Panc1 (cell line): ENCODE results near the gene DTD1. TPM values are rescaled to one million over a fixed set of nuclear protein-coding genes. Genes with fewer than 3 reads are reported as not detected.

Experiments used
- ATAC-seq: fragments of 200-7000 bp; cut with Tn5 transposase; 2 replicates; pipeline ENCODE4 v1.9.1; 2020; ENCODE audit warnings: mild to moderate bottlenecking, moderate library complexity
- BruUV-seq: library from RNA; stranded (reverse); fragments of 400-500 nt; replicated peaks from 2 replicates; lab custom pipeline; 2021; lab: Mats Ljungman, UMichigan
- CTCF ChIA-PET: fragments of 300-600 bp; sonication (Branson Sonifier 250); formaldehyde crosslinking; loops from one replicate; lab custom pipeline; 2022; ENCODE audit warnings: antibody characterized with exemption; lab: Charles Lee
- POLR2A ChIA-PET: fragments of 300-600 bp; sonication (Branson Sonifier 250); formaldehyde crosslinking; loops from one replicate; lab custom pipeline; 2022; ENCODE audit warnings: antibody characterized with exemption; lab: Charles Lee
- DNase-seq: peaks from one replicate; pipeline ENCODE4 v3.0.0-alpha.2; 2010; ENCODE audit warnings: low read depth, low spot score
- H3K27ac ChIP-seq: 2 replicates; pipeline ENCODE4 v1.5.1; 2011; ENCODE audit warnings: mild to moderate bottlenecking, low read length, inconsistent platforms
- H3K27me3 ChIP-seq: fragments of 200-500 bp; sonication (Bioruptor generic); 2 replicates; pipeline ENCODE4 v1.6.0; 2014; ENCODE audit warnings: low read length, inconsistent platforms; ENCODE audit not compliant: control insufficient read depth, insufficient read depth
- H3K36me3 ChIP-seq: fragments of 200-500 bp; sonication (Bioruptor generic); 2 replicates; pipeline ENCODE4 v1.5.1; 2014; ENCODE audit warnings: inconsistent platforms, mild to moderate bottlenecking, low read length, moderate library complexity; ENCODE audit not compliant: control insufficient read depth, insufficient read depth
- H3K4me1 ChIP-seq: 2 replicates; pipeline ENCODE4 v1.5.1; 2011; ENCODE audit warnings: inconsistent platforms, mild to moderate bottlenecking, low read length, moderate library complexity; ENCODE audit not compliant: control insufficient read depth, insufficient read depth
- H3K4me3 ChIP-seq, 2 experiments: 2 replicates each; pipeline ENCODE4 v1.5.1; 2011 to 2012; ENCODE audit warnings: low read depth in 2 of 2, low read length in 2 of 2, mild to moderate bottlenecking in 2 of 2, inconsistent platforms in 1 of 2, moderate library complexity in 1 of 2
- H3K9me3 ChIP-seq: fragments of 200-500 bp; sonication (Bioruptor generic); 2 replicates; pipeline ENCODE4 v1.5.1; 2014; ENCODE audit warnings: low read depth, mild to moderate bottlenecking, inconsistent platforms, low read length, moderate library complexity; ENCODE audit not compliant: control insufficient read depth, insufficient read depth
- POLR2AphosphoS5 ChIP-seq: IDR thresholded peaks from 2 replicates; pipeline ENCODE4 v1.6.1; 2012; ENCODE audit warnings: mild to moderate bottlenecking, low read depth, low read length, moderate library complexity
- SIN3A ChIP-seq: IDR thresholded peaks from 2 replicates; pipeline ENCODE4 v1.6.1; 2012; ENCODE audit warnings: low read depth, mild to moderate bottlenecking, low read length, moderate library complexity, borderline replicate concordance; ENCODE audit not compliant: insufficient read depth
- TCF7L2 ChIP-seq: IDR thresholded peaks from 2 replicates; pipeline ENCODE4 v1.6.1; 2011; ENCODE audit warnings: mild to moderate bottlenecking, low read depth, low read length, inconsistent platforms
- in situ Hi-C: cut with HindIII; loops from 2 replicates; pipeline ENCODE4 v1.10.0; 2016; ENCODE audit warnings: low sequenced_read_pairs, low pct_unique_long_range_greater_than_20kb
- intact Hi-C: fragments of 100-400 bp; cut with micrococcal nuclease; formaldehyde crosslinking; loops from one replicate; pipeline ENCODE4 v1.10.0; 2022; ENCODE audit not compliant: unreplicated experiment
- total RNA-seq: library from RNA; stranded (reverse); gene quantifications from one replicate; pipeline ENCODE4 v1.2.1, GENCODE V29; 2021; ENCODE audit not compliant: unreplicated experiment
- TF ChIP-seq, protein P1 (sequence below), 2 experiments: IDR thresholded peaks; 2 replicates each; pipeline ENCODE4 v1.6.1; 2011 to 2012; ENCODE audit warnings: low read depth in 2 of 2, control low read depth in 1 of 2, low read length in 1 of 2, mild to moderate bottlenecking in 1 of 2, moderate library complexity in 1 of 2; ENCODE audit not compliant: insufficient read depth in 1 of 2
- TF ChIP-seq, protein P2 (sequence below): fragments of 450-650 bp; IDR thresholded peaks from 2 replicates; pipeline ENCODE4 v1.5.1; 2017; ENCODE audit warnings: mild to moderate bottlenecking

The DTD1 gene
- total RNA-seq, 1 experiment from 2014 or later: 23.6 TPM

- Histone ChIP-seq H3K4me3 (no peak overlapping the region), H3K36me3 (no peaks in the 10 kb centered on the region), H3K27me3 (no peaks in the 10 kb centered on the region), H3K27ac (no peak overlapping the region), H3K4me1 (no peaks in the 10 kb centered on the region), H3K9me3 (no peaks in the 10 kb centered on the region)
- CTCF ChIA-PET: no interaction called here
- intact Hi-C loops (no loop called here), in situ Hi-C loops (no loop called here)
- TF ChIP-seq, protein P1, sequence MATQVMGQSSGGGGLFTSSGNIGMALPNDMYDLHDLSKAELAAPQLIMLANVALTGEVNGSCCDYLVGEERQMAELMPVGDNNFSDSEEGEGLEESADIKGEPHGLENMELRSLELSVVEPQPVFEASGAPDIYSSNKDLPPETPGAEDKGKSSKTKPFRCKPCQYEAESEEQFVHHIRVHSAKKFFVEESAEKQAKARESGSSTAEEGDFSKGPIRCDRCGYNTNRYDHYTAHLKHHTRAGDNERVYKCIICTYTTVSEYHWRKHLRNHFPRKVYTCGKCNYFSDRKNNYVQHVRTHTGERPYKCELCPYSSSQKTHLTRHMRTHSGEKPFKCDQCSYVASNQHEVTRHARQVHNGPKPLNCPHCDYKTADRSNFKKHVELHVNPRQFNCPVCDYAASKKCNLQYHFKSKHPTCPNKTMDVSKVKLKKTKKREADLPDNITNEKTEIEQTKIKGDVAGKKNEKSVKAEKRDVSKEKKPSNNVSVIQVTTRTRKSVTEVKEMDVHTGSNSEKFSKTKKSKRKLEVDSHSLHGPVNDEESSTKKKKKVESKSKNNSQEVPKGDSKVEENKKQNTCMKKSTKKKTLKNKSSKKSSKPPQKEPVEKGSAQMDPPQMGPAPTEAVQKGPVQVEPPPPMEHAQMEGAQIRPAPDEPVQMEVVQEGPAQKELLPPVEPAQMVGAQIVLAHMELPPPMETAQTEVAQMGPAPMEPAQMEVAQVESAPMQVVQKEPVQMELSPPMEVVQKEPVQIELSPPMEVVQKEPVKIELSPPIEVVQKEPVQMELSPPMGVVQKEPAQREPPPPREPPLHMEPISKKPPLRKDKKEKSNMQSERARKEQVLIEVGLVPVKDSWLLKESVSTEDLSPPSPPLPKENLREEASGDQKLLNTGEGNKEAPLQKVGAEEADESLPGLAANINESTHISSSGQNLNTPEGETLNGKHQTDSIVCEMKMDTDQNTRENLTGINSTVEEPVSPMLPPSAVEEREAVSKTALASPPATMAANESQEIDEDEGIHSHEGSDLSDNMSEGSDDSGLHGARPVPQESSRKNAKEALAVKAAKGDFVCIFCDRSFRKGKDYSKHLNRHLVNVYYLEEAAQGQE (IDR thresholded peaks at IDR 0.05; ENCODE audit: insufficient read depth in 1 of 2, low read depth in 2 of 2, low read length in 1 of 2): no peak
- TF ChIP-seq, protein P2, sequence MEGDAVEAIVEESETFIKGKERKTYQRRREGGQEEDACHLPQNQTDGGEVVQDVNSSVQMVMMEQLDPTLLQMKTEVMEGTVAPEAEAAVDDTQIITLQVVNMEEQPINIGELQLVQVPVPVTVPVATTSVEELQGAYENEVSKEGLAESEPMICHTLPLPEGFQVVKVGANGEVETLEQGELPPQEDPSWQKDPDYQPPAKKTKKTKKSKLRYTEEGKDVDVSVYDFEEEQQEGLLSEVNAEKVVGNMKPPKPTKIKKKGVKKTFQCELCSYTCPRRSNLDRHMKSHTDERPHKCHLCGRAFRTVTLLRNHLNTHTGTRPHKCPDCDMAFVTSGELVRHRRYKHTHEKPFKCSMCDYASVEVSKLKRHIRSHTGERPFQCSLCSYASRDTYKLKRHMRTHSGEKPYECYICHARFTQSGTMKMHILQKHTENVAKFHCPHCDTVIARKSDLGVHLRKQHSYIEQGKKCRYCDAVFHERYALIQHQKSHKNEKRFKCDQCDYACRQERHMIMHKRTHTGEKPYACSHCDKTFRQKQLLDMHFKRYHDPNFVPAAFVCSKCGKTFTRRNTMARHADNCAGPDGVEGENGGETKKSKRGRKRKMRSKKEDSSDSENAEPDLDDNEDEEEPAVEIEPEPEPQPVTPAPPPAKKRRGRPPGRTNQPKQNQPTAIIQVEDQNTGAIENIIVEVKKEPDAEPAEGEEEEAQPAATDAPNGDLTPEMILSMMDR: no peak
- no peak for TF ChIP-seq SIN3A
- TF ChIP-seq TCF7L2: no peak
- no peak for TF ChIP-seq POLR2AphosphoS5
- ATAC-seq: no peak
- POLR2A ChIA-PET: no interaction called here
- no peak for DNase-seq
- BruUV-seq: no TSS peak
Observed at GRCh38 chr20:18705490-18705889, 117.6 kb downstream of the DTD1 start.

DNA sequence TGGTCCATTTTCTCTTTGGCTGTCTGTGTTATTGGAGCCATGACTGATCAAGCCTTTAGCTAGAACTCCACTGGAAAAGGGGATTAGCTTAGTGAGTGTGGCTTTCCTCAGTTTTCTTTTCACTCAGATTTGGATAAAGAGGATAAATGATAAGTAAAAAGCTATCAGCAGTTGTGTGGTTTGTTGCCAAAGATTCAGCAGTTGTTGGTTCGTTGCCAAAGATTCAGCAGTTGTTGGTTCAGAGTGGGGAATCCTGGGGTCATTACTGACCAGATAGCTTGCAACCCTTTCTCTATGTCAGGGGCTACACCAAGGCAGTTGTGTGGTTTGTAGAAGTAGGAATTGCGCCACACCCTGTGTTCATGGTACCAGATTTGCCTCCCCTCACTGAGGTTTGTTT, 118.1 kb downstream of the DTD1 start:
- Histone ChIP-seq H3K4me1 (no peaks in the 10 kb centered on the region), H3K27ac (no peak overlapping the region), H3K36me3 (no peaks in the 10 kb centered on the region), H3K4me3 (no peak overlapping the region), H3K9me3 (no peaks in the 10 kb centered on the region), H3K27me3 (no peaks in the 10 kb centered on the region)
- BruUV-seq: no TSS peak
- ATAC-seq (no peak), DNase-seq (no peak)
- ChIA-PET CTCF (no interaction called here), POLR2A (no interaction called here)
- intact Hi-C loops (no loop called here), in situ Hi-C loops (no loop called here)
- TF ChIP-seq SIN3A (no peak), POLR2AphosphoS5 (no peak), TCF7L2 (no peak)
- TF ChIP-seq, protein P2: no peak
- TF ChIP-seq, protein P1 (IDR thresholded peaks at IDR 0.05; ENCODE audit: insufficient read depth in 1 of 2, low read depth in 2 of 2, low read length in 1 of 2): no peak
